ENCODE measurements around the gene CD2BP2.
"Not testable (repeated sequence)": the region's sequence is repeated elsewhere in the genome, so short reads cannot be mapped to it uniquely, and the experiment has no call there.

The CD2BP2 gene

GRCh38 chr16:30358990-30359870 is 4.1 kb upstream of the CD2BP2 start:
- DNase-seq, result no peak

- no peak for DNase-seq
Measured at GRCh38 chr16:30358577-30358936, 3.4 kb upstream of the CD2BP2 start.

- DNase-seq, result no peak
Measured at GRCh38 chr16:30357715-30358576, 2.8 kb upstream of the CD2BP2 start.

- DNase-seq, result no peak
Measured at GRCh38 chr16:30357085-30357714, 2.1 kb upstream of the CD2BP2 start.

GRCh38 chr16:30356401-30357084 is 1.4 kb upstream of the CD2BP2 start:
- no peak for DNase-seq

- no peak for DNase-seq
Measured at GRCh38 chr16:30355954-30356308, 823 bp upstream of the CD2BP2 start.

- DNase-seq, result no peak
Measured at GRCh38 chr16:30354423-30355143, 525 bp downstream of the CD2BP2 start.

GRCh38 chr16:30353438-30354129 is 1.5 kb downstream of the CD2BP2 start:
- DNase-seq, result no peak

GRCh38 chr16:30352488-30353401 is 2.4 kb downstream of the CD2BP2 start:
- DNase-seq, result no peak

- peak; percentile 77 for DNase-seq
Measured at GRCh38 chr16:30351586-30352419, 3.3 kb downstream of the CD2BP2 start.

GRCh38 chr16:30351001-30351441 is 4.1 kb downstream of the CD2BP2 start:
- no peak for DNase-seq

- DNase-seq, result no peak
Measured at GRCh38 chr16:30350134-30350871, 4.8 kb downstream of the CD2BP2 start.

GRCh38 chr16:30349675-30350074 is 5.4 kb downstream of the CD2BP2 start:
- no peak for DNase-seq

- no peak for DNase-seq
Measured at GRCh38 chr16:30348929-30349328, 6.2 kb downstream of the CD2BP2 start.

GRCh38 chr16:30348113-30348512 is 7.0 kb downstream of the CD2BP2 start:
- DNase-seq, result no peak

GRCh38 chr16:30346286-30346685 is 8.8 kb downstream of the CD2BP2 start:
- DNase-seq, result no peak

- not testable (repeated sequence) for DNase-seq
Measured at GRCh38 chr16:30343491-30343820, 11.7 kb downstream of the CD2BP2 start.

- DNase-seq, result no peak
Measured at GRCh38 chr16:30342751-30343490, 12.2 kb downstream of the CD2BP2 start.

All from HCEC 1CT (cell line).